GM12878 (cell line): ENCODE results near the gene STEAP2. TPM values are rescaled to one million over a fixed set of nuclear protein-coding genes. Genes with fewer than 3 reads are reported as not detected.

Source experiments
- BCL11A ChIP-seq: IDR thresholded peaks from 2 replicates; pipeline ENCODE4 v1.6.1; 2011; ENCODE audit warnings: low read depth, low read length
- BHLHE40 ChIP-seq, 2 experiments: fragments of 450-650 bp in 1 of 2; IDR thresholded peaks; 2 replicates each; pipeline ENCODE4 v1.6.1; 2011 to 2017; ENCODE audit warnings: low read depth in 2 of 2, borderline replicate concordance in 1 of 2, improper control_type of control experiment in 1 of 2, low read length in 1 of 2, mild to moderate bottlenecking in 1 of 2
- BMI1 ChIP-seq: fragments of 450-650 bp; IDR thresholded peaks from 2 replicates; pipeline ENCODE4 v1.6.1; 2016; ENCODE audit warnings: mild to moderate bottlenecking, moderate library complexity, borderline replicate concordance
- CBX3 ChIP-seq: fragments of 200-600 bp; sonication (generic); IDR thresholded peaks from 2 replicates; pipeline ENCODE4 v1.6.1; 2016; ENCODE audit warnings: low read depth, borderline replicate concordance
- E4F1 ChIP-seq: fragments of 450-650 bp; IDR thresholded peaks from 2 replicates; pipeline ENCODE4 v1.6.1; 2018; ENCODE audit warnings: borderline replicate concordance, mild to moderate bottlenecking; ENCODE audit not compliant: partially characterized antibody
- FOXK2 ChIP-seq: fragments of 450-650 bp; IDR thresholded peaks from 2 replicates; pipeline ENCODE4 v1.6.1; 2017; ENCODE audit warnings: mild to moderate bottlenecking, moderate library complexity
- IRF4 ChIP-seq: IDR thresholded peaks from 2 replicates; pipeline ENCODE4 v1.6.1; 2011; ENCODE audit warnings: low read depth, low read length
- IRF5 ChIP-seq: fragments of 450-650 bp; IDR thresholded peaks from 2 replicates; pipeline ENCODE4 v1.6.1; 2017; ENCODE audit warnings: borderline replicate concordance
- MYB ChIP-seq: fragments of 150-350 bp; IDR thresholded peaks from 2 replicates; pipeline ENCODE4 v1.6.1; 2014; ENCODE audit warnings: mild to moderate bottlenecking, low read depth, low read length, borderline replicate concordance
- NRF1 ChIP-seq: conservative IDR thresholded peaks from 2 replicates; pipeline ENCODE4 v1.6.1; 2011; ENCODE audit warnings: mild to moderate bottlenecking, low read depth, low read length, improper control_type of control experiment
- PML ChIP-seq: IDR thresholded peaks from 2 replicates; pipeline ENCODE4 v1.6.1; 2012; ENCODE audit warnings: low read length, inconsistent platforms
- POLR2AphosphoS5 ChIP-seq: IDR thresholded peaks from 2 replicates; pipeline ENCODE4 v1.6.1; 2011; ENCODE audit warnings: mild to moderate bottlenecking, low read length, inconsistent platforms
- RAD21 ChIP-seq: IDR thresholded peaks from 2 replicates; pipeline ENCODE4 v1.6.1; 2011; ENCODE audit warnings: mild to moderate bottlenecking, low read depth, low read length, moderate library complexity; ENCODE audit not compliant: insufficient read depth
- REST ChIP-seq: IDR thresholded peaks from 2 replicates; pipeline ENCODE4 v1.6.1; 2012; ENCODE audit warnings: mild to moderate bottlenecking, low read depth, low read length
- RFX5 ChIP-seq: IDR thresholded peaks from 2 replicates; pipeline ENCODE4 v1.6.1; 2011; ENCODE audit warnings: low read depth, low read length, improper control_type of control experiment
- SIN3A ChIP-seq: IDR thresholded peaks from 2 replicates; pipeline ENCODE4 v1.6.1; 2012; ENCODE audit warnings: low read depth, low read length, improper control_type of control experiment
- SRF ChIP-seq, 2 experiments: IDR thresholded peaks; 2 replicates each; pipeline ENCODE4 v1.6.1; 2011; ENCODE audit warnings: low read depth in 2 of 2, low read length in 2 of 2, mild to moderate bottlenecking in 1 of 2, moderate library complexity in 1 of 2
- YBX1 ChIP-seq: fragments of 450-650 bp; IDR thresholded peaks from 2 replicates; pipeline ENCODE4 v1.6.1; 2016; ENCODE audit warnings: antibody characterized with exemption
- ZNF207 ChIP-seq: fragments of 450-650 bp; IDR thresholded peaks from 2 replicates; pipeline ENCODE4 v1.6.1; 2014; ENCODE audit warnings: antibody characterized with exemption, mild to moderate bottlenecking, borderline replicate concordance
- ZNF687 ChIP-seq: fragments of 450-650 bp; IDR thresholded peaks from 2 replicates; pipeline ENCODE4 v1.6.1; 2017; ENCODE audit warnings: mild to moderate bottlenecking, moderate library complexity
- polyA plus RNA-seq, 11 experiments: library from polyadenylated mRNA; depleted of rRNA in 4 of 11; unstranded in 6 of 11; stranded (reverse) in 5 of 11; fragments of >200 nt; fragmentation: Nextera tagmentation in 4 of 11; fragmentation: Illumina TruSeq in 1 of 11; extraction: Ambion mirVana in 4 of 11; extraction: Trizol in 1 of 11; gene quantifications; 1 replicate in 1 of 11; 2 replicates in 10 of 11; pipeline versions ENCODE4 v1.2.1 to v1.2.3, GENCODE V29; 2011 to 2016; ENCODE audit warnings: inconsistent platforms in 2 of 11, missing spikeins in 2 of 11, low read depth in 1 of 11
- total RNA-seq, 4 experiments: library from RNA; depleted of rRNA in 3 of 4; stranded (reverse); fragments of >200 nt in 3 of 4; fragmentation: Illumina TruSeq in 1 of 4; extraction: Trizol in 1 of 4; gene quantifications; 2 replicates each; pipeline versions ENCODE4 v1.2.1 to v1.2.3, GENCODE V29; 2013 to 2021

The STEAP2 gene
- total and polyA plus RNA-seq, 10 of the 15 experiments (the other 5 are each of a cell fraction or from before 2014, with no cell fraction given) = 0.64 to 17.6 (median 1.8) TPM

GRCh38 chr7:90178679-90179278, 32.8 kb upstream of the STEAP2 start (continued):
- TF ChIP-seq BHLHE40 (IDR thresholded peaks at IDR 0.05; ENCODE audit: borderline replicate concordance in 1 of 2, low read depth in 2 of 2, low read length in 1 of 2) (0 out of 4 replicates have a peak, but pooled peaks of 1 of the 2 experiments have one; percentile 7), SRF (IDR thresholded peaks at IDR 0.05; ENCODE audit: low read depth in 2 of 2, low read length in 2 of 2) (no peak), SIN3A (no peak), BCL11A (peak; percentile 82), POLR2AphosphoS5 (no peak), YBX1 (no peak), IRF4 (peak; percentile 81), FOXK2 (no peak), REST (no peak), PML (no peak), BMI1 (peak; percentile 75; the same call in 1 of the 2 replicates), RAD21 (no peak), CBX3 (no peak), RFX5 (no peak), NRF1 (no peak), MYB (no peak), ZNF687 (peak; percentile 37; the same call in 1 of the 2 replicates), ZNF207 (no peak; the same call in 1 of the 2 replicates), E4F1 (no peak), IRF5 (no peak)
